MV-4-11 (cell line): ENCODE data around the gene CARD8.

Experiments
- DNase-seq: peaks from one replicate; lab custom pipeline; 2025; lab: John Stamatoyannopoulos, UW

The CARD8 gene

DNA sequence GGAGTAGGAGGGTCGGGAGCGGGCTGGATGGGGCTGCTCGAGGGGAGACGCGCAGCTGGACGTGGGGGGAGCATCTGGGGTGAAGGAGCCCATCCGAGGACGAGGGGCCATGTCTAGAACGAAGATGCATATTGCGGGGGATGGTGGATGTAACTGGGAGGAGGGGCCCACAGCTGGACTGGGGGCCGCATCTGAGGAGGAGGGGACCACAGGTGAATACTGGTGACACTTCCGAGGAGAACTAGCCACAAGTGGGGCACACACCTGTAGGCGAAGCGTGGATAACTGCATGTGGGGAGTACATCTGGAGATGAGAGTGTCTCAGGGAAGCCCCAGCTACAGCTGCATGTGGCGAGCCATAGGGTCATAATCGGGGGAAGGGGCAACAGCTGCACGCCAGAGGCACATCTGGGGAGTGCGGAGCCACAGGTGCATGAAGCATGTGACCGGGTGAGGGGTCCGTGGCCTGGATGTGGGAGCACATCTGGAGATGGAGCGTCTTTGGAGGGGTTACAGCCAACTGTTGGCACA lies 84.8 kb downstream of the CARD8 start:
- no peak for DNase-seq

DNA sequence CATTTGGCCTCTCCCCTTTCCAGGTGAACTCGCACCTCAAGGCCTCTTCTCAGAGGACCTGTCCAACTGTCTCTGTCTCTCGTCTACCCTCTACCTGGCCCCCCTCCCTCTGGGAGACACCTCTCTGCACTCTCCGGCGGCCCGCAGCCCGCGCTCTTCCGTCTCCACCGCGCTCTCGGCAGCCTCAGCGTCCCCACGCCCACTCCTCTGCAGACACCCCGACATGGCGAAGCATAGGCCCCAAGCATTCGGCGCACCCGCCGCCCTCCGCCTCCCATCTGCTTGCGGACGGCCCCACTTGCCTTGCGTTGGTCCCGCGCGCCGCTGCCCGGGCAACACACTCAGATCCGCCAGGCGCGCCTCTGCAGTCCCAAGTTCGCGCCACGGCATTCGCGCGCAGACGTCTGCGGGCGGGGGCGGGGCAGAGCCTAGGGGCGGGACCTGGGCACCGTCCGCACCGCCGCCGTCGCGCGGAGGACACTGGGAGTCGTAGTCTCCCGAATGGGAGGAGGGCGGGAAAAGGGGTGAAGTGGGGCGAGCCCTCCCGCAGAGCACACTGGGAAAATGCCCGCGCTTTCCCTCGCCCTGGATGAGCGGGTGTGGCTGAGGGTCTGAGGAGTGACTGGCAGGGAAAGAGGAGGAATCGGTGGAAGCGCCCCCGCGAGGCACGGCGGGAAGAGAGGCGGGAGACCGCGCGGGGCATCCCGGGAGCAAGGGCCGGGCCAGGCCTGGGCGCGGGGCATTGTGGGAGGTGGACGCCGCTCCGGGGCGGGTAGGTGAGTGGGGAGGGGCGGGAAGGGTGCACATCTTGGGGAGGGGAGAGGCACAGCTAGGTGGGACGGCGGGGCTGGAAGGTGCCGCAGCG lies 85.5 kb downstream of the CARD8 start, which contains the start of the genes LIG1 and ZSWIM9:
Gene LIG1, minus strand, starts transcription at position 406 of the 865 bp plus-strand sequence. CDS start 4,778 bp downstream, outside the sequence.
Gene ZSWIM9, plus strand, starts transcription at position 742 of the 865 bp plus-strand sequence. CDS start 1,123 bp downstream, outside the sequence.
- peak; percentile 94 for DNase-seq

DNA sequence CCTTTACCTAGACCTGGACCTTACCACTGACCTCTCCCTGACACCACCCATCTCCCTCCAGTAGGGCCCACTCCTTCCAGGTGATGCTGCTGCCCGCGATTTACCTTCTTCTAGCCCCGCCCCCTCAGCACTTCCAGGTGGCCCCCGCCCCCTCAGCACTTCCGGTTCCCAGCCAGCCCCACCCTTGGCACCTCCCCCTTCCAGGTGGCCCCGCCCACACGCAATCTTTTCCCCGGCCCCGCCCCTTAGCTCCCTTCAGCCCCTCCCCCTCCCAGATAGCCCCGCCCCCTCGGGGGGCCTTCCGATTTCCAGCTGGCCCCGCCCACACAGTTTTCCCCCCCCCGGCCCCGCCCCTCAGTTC lies 86.2 kb downstream of the CARD8 start:
- DNase-seq = peak; percentile 33

DNA sequence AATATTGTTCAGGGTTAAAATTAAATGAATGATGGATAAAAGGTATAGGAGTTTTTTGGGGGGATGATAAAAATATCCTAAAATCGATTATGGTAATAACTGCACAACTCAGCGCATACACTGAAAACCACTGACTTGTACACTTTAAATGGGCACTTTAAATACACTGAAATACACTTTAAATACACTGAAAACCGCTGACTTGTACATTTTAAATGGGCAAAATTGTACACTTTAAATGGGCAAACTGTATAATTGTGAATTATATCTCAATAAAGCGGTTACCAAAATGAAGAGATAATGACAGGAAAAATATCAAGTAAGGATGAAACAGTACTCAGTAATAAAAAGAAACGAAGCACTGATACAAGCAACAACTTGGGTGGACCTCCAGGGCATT lies 87.0 kb downstream of the CARD8 start:
- no peak for DNase-seq

DNA sequence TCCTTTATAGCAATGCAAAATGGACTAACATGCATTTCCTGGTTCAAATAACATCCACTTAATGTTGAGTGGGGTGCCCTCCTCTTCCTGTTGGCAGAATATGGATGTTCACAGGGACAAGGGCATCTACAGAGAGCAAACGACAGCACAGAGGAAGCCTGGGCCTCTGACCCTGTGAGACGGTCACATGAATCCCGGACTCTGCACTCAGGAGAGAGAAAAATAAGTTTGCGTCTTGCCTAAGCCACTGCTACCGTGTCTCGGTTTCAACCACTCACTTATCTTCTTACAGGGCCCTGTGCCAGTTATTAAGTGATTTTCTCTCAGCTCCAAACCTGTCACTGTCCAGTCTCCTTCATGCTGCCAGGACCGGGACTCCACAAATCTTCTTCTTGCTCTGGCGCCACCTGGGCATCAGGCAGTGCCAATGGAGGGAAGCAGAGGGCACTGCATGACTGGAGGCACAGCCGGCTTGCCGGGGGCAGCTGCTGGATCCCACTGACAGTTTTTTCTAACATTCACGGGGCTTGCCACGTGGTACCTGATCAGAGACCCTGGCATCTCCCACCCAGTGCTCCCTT lies 97.4 kb downstream of the CARD8 start:
- DNase-seq = no peak
